D721Med (cell line): ENCODE results near the gene ZNRF3.

Source experiments
- DNase-seq: peaks from one replicate; pipeline ENCODE4 v3.0.0; 2011; ENCODE audit warnings: low spot score; ENCODE audit not compliant: insufficient read length
- FAIRE-seq: peaks from 2 replicates; lab custom pipeline; 2011; peaks lifted over from hg19 to GRCh38; lab: Jason Lieb, UNC
- CTCF ChIP-seq: IDR thresholded peaks from 2 replicates; pipeline ENCODE4 v1.5.1; 2012; ENCODE audit warnings: mild to moderate bottlenecking, control low read depth; ENCODE audit not compliant: insufficient read depth; ENCODE audit errors: missing control alignments

The ZNRF3 gene

DNA sequence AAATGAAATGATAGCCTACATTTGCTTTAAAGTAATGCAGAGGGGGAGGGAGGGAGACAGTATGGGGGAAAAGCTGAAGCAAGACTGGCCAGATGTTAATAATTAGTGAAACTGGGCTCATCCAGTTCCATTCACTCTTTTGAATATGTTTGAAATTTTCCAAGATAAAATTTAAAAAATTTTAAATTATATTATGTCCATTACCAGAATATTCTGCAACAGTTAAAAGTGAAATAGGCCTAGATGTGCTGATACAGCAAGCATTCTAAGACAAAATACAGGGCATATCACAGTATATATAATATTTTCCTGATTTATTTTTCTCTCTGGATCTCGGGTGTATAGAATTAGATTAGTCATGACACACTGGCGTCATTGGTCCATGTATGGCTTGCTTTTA lies 13.6 kb upstream of the ZNRF3 start:
- DNase-seq (no peak), FAIRE-seq (no peak)
- no peak for TF ChIP-seq CTCF

DNA sequence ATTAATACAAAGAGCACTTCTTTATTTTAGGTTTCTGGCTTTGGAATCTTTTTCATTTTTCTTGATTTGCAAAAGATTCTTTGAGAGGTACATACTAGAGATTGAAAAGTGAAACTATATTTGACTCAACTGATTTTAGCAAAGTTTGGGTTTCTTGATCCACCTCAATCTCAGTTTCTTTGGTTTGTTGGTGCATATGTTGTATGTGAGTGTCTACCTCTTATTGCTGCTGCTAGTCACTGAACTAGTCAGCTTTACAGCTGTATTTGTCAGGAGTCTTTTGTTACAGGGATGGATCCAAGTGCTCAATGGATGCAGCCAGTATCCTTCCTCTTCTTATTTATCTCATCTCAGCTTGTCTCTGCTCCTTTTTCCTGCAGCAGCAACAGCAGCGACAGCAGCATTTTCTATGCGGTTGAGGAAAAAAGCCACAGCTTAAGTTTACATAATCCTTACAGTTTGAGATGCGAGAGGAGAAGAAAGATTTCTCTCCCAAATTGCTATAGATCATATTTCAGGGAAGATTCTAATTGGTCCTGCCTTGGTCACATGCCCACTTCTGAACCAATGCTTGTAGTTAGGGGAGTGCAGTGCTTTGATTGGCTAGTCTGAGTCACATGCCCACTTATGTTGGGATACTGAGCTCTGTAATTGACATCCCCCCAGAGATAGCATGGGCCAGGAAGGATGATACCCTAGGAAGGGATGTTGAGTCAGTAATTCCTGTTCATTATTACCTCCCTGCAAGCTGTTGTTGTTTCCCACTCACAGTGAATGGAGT lies 10.0 kb upstream of the ZNRF3 start:
- no peak for DNase-seq
- no peak for FAIRE-seq
- no peak for TF ChIP-seq CTCF

- FAIRE-seq, result no peak
- no peak for TF ChIP-seq CTCF
- DNase-seq, result no peak
These were observed 9.3 kb upstream of the ZNRF3 start for GRCh38 chr22:28874061-28874460.

DNA sequence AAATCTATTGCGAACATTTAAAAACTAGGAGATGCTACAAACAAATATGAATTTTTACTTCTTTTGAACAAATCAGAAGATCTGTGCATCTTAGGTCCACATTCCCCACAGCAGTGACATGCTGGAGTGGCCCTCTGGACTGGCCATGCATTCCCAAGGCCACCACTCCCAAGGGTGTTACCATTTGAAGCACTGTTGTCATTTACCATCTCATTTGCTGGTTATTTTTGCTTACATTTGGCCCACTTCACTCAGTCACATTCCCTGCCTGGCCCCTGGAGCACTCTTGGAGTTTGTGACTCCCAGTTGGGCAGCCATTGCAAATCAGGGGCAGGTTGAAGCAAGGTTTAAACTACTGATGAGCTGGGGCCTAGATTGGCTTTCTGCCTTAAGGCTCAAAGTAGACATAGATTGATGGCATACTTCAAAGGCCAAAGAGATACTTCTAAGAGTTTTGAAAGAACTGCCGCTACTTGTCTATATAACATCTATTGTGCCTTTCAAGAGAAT lies 8.5 kb upstream of the ZNRF3 start:
- no peak for TF ChIP-seq CTCF
- DNase-seq (no peak), FAIRE-seq (no peak)

- no peak for FAIRE-seq
- TF ChIP-seq CTCF, result no peak
- DNase-seq, result no peak
These were observed 861 bp upstream of the ZNRF3 start for GRCh38 chr22:28882545-28882877.

DNA sequence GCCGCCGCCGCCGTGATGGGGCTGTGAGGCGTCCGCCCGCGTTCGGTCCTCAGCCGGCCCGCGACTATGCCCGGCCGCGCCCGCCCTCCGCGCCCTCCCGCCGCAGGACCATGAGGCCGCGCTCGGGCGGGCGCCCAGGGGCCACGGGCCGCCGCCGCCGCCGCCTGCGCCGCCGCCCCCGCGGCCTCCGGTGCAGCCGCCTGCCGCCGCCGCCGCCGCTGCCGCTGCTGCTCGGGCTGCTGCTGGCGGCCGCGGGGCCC lies 215 bp downstream of the ZNRF3 start:
- TF ChIP-seq CTCF, result no peak
- FAIRE-seq (no peak), DNase-seq (no peak)

GRCh38 chr22:28883917-28884746 lies 760 bp downstream of the ZNRF3 start:
- no peak for TF ChIP-seq CTCF
- no peak for FAIRE-seq
- no peak for DNase-seq
